SK-MEL-5 (cell line): ENCODE measurements around the gene FRRS1L. TPM values are rescaled to one million over a fixed set of nuclear protein-coding genes. Genes with fewer than 3 reads are reported as not detected.

Source experiments
- DNase-seq: peaks from one replicate; pipeline ENCODE4 v3.0.0-alpha.2; 2016; ENCODE audit warnings: low read depth, low spot score
- in situ Hi-C: cut with HindIII; loops from 2 replicates; pipeline ENCODE4 v1.10.0; 2016; ENCODE audit warnings: low sequenced_read_pairs, high pct_unique_total_duplicates, low pct_unique_long_range_greater_than_20kb
- total RNA-seq: library from RNA; depleted of rRNA; stranded (reverse); fragments of >200 nt; shearing (Covaris generic); gene quantifications from 2 replicates; pipeline ENCODE4 v1.2.3, GENCODE V29; 2014

The FRRS1L gene
- total RNA-seq, 1 experiment from 2014 or later: 0.03 TPM

DNA sequence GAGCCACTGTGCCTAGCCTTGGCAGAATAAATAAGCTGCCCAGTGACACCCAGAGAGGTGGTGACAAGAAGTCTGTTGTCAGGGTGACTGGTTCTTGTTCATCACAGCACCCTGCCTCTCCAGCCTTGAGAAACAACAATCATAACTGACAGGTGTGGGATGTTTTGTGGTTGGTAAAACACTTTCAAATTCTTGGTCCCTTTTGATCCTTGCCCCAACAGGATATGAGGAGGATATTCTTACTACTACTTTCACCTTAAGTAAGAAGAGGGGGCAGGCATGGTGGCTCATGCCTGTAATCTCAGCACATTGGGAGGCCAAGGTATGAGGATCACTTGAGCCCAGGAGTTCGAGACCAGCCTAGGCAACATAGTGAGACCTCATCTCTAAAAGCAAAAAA lies 14.2 kb upstream of the FRRS1L start:
- in situ Hi-C loops: no loop called here
- DNase-seq: no peak

DNA sequence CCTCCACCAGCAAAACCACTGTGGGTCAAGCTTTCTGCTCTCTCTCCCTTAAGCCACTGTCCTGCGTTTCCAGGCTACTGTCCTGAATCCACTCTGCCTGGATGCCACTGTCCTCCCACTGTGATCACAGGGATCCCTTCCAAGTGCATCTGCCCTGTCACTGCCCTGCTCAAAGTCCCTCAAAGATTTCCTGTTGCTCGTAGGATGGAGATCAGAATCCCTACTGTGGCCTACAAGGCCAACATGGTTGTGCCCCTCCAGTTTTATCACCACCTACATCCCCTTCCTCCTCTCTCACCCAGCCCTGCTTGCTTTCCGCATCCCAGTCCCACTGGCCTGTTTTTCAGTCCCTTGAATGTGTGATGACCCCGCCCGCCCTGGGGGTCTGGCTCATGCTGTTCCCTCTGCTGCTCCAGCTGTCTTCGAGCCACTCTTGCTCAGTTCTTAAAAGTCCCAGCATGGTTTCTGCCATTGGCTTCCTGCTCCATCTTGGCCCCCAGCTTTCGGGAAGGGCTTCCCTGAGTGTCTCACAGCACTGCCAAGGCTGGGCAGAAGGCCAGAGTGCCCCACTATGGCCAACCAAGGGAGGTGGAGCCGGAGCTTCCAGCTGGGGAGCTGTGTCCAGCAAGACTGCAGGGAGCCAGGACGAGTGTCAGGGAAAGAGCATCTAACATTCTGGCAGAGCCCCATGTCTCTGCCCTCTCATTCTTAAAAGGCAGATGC lies 12.9 kb upstream of the FRRS1L start:
- in situ Hi-C loops: no loop called here
- DNase-seq: no peak

DNA sequence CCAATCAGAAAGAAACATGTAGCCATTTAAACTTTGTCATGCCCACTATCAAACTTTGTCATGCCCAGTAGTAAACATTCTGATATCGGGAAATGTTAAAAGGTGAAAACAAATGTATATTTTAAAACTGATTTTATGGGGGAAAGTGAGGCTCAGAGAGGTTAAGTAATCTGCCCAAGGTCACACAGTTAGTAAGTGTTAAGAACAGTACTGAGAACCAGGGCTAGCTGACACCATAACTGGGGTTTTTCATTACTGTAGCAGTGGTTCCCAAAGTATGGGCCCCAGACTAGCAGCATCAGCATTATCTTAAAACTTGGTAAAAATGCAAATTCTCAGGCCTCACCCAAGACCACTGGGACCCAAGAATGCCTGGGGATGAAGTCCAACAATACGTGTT lies 9.9 kb upstream of the FRRS1L start:
- in situ Hi-C loops: no loop called here
- no peak for DNase-seq

DNA sequence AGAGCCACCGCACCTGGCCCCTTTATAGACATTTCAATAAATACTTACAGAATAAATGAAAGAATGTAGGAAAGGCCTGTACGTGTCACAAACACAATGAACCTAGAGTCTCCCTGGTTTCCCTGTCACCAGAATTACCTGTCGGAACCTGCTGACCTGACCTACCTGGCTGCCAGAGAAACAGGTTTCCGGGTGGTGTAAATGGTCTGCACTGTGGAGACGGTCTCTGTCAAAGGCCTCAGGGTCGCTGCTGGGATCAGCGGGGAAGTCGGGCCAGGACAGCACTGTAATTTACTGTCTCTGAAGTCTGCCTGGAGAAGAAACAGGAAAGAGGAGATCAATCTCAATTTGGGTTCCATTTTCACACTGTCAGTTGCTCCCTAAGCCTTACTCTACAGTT lies 9.3 kb upstream of the FRRS1L start:
- in situ Hi-C loops: no loop called here
- DNase-seq: no peak

DNA sequence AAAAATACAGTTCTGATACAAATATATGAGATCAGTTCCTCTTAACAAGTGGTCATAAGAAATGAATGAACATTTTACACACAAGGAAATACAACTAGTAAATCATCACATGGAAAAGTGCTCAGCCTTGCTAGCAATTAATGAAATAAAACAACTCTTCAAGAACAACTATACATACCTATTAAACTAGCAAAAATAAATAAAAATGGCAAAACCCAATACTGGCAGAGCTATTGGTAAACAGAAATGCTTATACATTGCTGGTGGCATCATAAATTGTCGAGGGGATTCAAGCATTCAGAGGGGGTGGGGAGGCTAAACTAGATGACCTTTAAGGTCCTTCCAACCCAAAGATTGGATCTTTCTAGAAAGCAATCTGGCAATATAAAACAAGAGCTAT lies 5.9 kb upstream of the FRRS1L start:
- DNase-seq: no peak
- in situ Hi-C loops: no loop called here

DNA sequence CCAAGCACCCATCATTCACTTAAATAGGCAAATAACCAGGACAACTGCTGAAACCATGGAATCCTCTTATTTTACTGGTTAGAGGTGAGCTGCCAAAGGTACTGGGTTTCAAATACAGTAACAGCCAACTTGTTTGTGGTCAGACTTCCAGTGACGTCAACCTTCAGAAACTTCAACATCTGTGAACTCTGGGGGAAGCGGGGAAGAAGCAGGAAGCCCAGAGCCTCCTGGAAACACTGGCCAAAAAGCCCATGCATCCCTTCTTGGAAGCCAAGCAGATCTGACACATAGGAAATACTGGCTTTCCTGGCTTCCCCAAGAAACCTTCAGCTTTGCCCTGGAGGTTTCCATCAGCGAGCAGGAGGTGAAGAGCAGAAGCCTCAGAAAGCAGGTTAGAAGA lies 4.9 kb upstream of the FRRS1L start:
- no peak for DNase-seq
- in situ Hi-C loops: no loop called here

DNA sequence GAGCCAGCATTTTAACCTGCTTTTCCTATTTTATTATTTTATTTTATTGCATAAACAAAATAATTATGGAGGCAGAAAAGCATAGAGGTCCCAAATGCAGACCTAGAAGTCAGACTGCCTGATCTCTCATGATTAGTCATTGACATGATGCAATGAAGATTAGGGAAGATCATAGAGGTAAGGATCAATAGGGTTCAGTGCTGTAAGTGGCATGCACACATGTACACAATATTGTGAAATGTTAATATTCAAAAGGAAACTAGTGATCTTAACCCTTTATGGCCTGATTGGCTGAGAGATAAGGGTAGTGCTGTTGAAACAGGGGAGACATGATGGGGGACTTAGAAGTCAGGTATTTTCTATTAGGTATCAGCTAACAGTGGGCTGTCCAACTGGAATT lies 1.1 kb upstream of the FRRS1L start:
- DNase-seq: no peak
- in situ Hi-C loops: no loop called here

DNA sequence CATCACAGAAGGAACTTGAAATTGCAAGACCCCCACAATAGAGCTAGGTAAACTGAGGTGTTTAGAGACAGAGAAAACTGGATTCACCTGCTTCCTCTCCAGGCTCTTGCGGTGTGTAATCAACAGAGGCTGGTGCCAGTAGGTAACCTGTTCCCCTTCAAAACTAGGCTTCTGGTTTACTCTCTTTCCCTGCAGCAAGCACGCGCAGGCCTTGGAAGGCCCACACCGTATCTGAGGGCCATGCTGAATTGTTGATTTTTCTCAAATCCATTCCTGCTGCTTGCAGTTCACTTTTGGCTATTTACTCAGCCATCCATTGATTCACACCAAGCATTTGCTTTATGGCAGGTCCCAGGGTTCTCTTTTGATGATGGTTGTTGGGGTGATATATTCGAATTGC lies 667 bp upstream of the FRRS1L start:
- DNase-seq: no peak
- in situ Hi-C loops: no loop called here

DNA sequence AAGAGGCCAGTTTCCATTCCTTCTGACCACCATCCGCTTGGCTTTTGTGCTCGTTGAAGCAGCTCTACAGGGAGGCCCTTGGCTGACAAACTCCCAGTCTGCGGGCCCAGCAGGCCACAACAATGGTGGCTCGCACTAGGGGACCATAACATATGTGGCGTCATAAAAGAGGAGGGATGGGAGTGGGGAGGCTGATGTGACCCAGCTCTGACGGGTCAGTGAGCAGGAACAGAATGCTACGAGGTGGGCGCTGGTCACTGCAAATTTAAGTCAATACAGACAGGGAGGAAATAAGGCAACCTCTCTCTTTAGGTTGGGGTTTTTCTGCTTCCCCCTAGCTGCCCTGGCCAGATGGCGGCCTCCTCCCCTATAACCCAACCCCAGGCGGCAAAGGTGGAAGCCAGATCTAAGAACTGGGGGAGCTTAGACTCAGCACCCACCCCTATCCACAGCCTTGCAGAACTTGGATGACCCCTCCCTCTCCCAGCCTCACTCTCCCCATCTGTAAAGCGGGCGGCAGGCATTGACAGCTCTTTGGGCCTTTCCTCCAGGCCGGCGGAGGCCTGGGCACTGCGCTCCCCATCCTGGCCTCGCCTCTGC lies 778 bp downstream of the FRRS1L start:
- in situ Hi-C loops: no loop called here
- DNase-seq: no peak

DNA sequence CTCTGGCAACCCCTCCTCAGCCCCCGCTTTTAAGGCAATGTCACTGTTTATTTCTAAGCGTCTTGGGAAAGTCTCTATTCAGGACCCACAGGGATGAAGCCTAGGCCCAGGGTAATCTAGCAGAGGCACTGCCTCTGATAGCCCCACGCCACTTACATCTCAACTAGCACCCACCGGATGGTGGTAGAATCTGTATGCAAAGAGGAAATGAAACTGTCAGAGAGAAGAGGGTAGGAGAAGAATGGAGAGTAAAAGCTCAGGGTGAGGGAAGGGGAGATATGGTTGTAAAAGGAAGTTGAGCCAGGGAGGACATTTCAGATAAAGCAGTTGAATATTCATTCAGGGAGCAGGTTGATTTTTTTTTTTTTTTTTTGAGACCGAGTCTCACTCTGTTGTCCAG lies 3.0 kb downstream of the FRRS1L start:
- in situ Hi-C loops: no loop called here
- DNase-seq: no peak

DNA sequence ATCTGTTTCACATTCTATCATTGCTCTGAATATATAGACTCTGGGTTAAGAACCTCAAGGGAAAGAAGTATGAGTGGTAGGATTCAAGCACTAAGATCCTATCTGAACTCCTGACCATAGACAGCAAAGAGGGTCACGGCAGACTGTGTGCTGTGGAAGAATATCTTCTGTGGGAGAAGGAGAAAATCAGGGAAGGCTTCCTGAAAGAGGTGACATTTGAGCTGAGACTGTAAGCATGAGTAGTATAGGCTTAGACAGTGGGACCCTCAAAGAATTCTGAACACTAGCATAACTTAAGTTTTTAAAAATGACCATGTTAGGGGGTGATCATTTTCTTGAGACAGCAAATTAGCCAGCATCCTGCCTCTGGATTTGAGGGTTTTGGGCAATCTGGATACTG lies 3.9 kb downstream of the FRRS1L start:
- in situ Hi-C loops: no loop called here
- no peak for DNase-seq

DNA sequence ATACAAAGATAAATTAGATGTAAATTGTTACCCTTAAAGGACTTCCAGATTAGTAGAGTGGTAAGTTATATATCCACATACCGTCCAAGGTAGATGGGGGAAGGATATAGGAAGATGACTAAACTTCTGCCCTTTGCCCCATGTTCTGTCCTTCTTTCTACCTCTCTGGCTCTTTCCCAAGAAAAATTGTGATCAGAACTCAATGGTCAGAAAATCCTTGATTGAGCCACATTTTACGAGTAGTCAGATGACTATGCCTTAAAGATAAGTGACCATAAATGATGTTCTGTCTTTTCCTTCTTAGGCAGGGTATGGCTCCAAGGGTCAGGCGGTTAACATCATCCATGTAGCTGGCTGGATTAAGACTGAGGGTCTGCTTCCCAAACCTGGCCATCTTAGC lies 4.4 kb downstream of the FRRS1L start:
- in situ Hi-C loops: no loop called here
- DNase-seq: no peak

DNA sequence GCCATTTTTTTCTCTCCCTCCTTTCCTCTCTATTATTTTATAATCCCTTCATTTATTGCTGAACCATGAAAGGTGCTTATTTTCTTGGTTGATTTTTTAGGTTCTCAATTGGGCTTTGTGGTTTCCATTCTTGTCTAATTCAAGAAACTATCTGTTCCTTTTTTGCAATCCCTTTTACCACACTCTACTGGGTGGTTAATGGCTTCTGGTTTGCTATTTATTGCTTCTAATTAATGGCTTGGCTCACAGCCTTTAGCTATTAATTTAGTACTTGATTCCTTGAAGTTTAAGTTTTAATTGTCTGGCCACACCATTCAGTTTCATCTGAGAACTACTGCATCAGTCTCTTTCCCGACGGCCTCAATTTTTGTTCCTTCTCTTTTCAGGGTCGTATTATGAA lies 5.6 kb downstream of the FRRS1L start:
- in situ Hi-C loops: no loop called here
- no peak for DNase-seq

DNA sequence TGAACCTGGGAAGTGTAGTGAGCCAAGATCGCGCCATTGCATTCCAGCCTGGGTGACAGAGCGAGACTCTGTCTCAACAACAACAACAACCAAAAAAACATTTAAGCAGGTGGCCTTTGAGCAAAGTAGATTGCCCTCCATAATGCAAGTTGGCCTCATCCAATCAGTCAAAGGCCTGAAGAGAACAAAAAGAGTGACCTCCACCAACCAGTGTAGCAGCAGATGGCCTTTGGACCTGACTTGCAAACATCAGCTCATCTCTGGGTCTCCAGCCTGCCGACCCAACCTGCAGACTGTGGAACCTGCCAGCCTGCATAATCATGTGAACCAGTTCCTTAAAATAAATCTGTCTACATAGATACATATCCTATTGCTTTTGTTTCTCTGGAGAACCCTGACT lies 7.5 kb downstream of the FRRS1L start:
- DNase-seq: no peak
- in situ Hi-C loops: no loop called here

DNA sequence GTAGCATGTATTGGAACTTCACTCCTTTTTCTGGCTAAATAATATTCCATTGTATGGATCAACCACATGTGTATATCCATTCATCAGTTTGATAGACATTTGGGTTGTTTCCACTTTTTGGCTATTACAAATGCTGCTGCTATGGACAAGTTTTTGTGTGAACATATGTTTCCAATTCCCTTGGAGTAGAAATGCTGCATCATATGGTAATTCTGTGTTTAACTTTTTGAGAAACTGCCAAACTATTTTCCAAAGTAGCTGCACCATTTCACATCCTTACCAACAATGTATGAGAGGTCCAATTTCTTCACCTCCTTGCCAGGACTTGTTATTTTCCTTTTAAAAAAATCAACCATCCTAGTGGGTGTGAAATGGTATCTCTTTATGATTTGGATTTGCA lies 8.4 kb downstream of the FRRS1L start:
- in situ Hi-C loops: no loop called here
- no peak for DNase-seq

DNA sequence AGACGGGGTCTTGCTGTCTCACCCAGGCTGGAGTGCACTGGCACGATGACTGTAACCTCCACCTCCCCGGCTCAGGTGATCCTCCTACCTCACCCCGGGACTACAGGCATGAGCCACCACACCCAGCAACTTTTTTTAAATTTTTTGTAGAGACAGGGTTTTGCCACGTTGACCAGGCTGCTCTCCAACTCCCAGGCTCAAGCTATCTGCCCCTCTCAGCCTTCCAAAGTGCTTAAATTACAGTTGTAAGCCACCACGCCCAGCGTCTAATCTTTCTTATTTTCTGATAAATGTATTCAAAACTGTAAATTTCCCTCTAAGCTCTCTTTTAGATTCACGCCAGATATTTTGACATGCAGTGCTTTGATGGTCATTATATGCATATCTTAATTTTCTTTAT lies 10.3 kb downstream of the FRRS1L start:
- no peak for DNase-seq
- in situ Hi-C loops: no loop called here

DNA sequence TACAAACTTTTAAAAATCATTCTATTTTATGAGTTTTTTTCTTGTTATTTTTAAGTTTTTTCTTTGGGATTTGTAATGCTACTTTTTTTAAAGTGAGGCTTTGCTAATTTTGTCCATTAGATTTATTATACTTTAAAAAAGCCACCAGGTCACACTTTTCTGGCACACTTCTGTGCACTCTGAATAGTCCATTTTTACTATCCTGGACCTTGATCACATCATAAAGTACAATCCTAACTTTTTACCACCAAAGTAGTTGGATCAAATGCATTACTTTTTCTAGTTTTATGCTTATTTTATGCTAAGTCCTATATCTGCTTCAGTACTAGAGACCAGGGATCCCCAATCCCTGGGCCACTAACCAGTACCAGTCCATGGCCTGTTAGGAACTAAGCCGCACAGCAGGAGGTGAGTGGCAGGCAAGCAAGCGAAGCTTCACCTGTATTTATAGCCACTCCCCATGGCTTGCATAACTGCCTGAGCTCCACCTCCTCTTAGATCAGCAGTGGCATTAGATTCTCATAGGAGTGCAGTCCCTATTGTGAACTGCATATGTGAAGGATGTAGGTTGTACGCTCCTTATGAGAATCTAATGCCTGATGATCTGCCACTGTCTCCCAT lies 16.0 kb downstream of the FRRS1L start:
- in situ Hi-C loops: no loop called here
- DNase-seq: no peak

DNA sequence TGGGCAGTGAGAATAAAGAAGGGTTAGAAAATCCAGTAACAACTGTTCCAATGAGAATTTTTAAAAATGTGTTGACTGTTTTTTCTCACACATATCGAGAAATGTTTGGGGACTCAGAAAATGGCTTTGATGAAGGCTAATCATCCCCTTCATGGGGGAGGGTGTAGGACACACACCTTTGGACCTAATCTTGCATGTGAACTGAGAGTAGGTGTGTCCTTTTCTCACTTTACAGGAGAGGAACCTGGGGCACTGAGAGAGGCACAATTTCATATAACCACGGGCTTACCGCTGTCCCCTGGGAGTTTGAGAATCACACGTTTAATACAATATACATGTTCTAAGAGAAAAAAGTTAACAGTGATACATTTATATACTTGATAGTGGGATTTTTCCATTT lies 17.3 kb downstream of the FRRS1L start:
- DNase-seq: no peak
- in situ Hi-C loops: no loop called here

DNA sequence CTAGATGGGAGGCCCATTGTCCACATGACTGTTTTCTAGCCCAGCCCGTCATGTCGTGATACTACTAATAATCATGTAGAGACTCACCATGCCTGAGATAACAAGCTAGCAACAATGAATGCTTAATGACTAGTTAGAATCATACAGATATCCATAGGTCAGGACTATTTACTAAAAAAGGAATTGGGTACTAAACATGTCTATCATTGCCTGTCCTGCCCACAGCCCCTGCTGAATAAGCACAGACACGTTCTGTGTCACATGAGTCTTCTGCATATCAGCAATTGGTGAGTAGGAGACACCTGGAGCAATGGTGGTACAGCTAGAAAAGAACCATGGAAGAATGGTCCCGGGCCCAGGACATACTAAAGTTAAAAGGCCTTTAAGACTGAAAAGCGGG lies 18.0 kb downstream of the FRRS1L start:
- in situ Hi-C loops: no loop called here

More for the DNA sequence above, 18.0 kb downstream of the FRRS1L start:
- DNase-seq: no peak
